HEK293 (cell line): ENCODE results near the gene PRRC2C.

Source experiments
- CTCF ChIA-PET: fragments of 350-600 bp; formaldehyde crosslinking; extraction: SDS; loops from one replicate; lab custom pipeline; 2021; ENCODE audit warnings: antibody characterized with exemption; lab: Yijun Ruan, JAX
- POLR2A ChIA-PET: fragments of 300-600 bp; formaldehyde crosslinking; extraction: SDS; loops from one replicate; lab custom pipeline; 2020; ENCODE audit warnings: antibody characterized with exemption, inconsistent platforms; lab: Yijun Ruan, JAX
- H3K27ac ChIP-seq: fragments of 200-500 bp; sonication (Bioruptor generic); 2 replicates; pipeline ENCODE4 v1.5.1; 2014; ENCODE audit warnings: low read depth, low read length, control low read depth, inconsistent platforms; ENCODE audit errors: extremely low read depth
- H3K36me3 ChIP-seq, 2 experiments: fragments of 200-500 bp in 1 of 2; sonication (Bioruptor generic) in 1 of 2; 1 replicate in 1 of 2; 2 replicates in 1 of 2; pipeline ENCODE4 v1.5.1; 2014 to 2017; ENCODE audit warnings: inconsistent platforms in 2 of 2, low read length in 2 of 2; ENCODE audit not compliant: control insufficient read depth in 2 of 2, insufficient read depth in 1 of 2
- H3K4me1 ChIP-seq: fragments of 200-500 bp; sonication (Bioruptor generic); 2 replicates; pipeline ENCODE4 v1.5.1; 2014; ENCODE audit warnings: mild to moderate bottlenecking, low read length, inconsistent platforms; ENCODE audit not compliant: control insufficient read depth, insufficient read depth
- H3K4me3 ChIP-seq: 2 replicates; pipeline ENCODE4 v1.5.1; 2011; ENCODE audit warnings: low read depth, mild to moderate bottlenecking, control low read depth, low read length, moderate library complexity
- H3K9me3 ChIP-seq: fragments of 200-500 bp; sonication (Bioruptor generic); 2 replicates; pipeline ENCODE4 v1.5.1; 2014; ENCODE audit warnings: low read depth, low read length, inconsistent platforms; ENCODE audit not compliant: control insufficient read depth, insufficient read depth
- KLF16 ChIP-seq: fragments of 450-650 bp; formaldehyde crosslinking; IDR thresholded peaks from 2 replicates; pipeline ENCODE4 v1.5.1; 2017; ENCODE audit warnings: missing biosample characterization, missing genetic modification characterization
- KLF9 ChIP-seq: fragments of 450-650 bp; formaldehyde crosslinking; IDR thresholded peaks from 2 replicates; pipeline ENCODE4 v1.5.1; 2016; ENCODE audit warnings: missing biosample characterization, missing genetic modification characterization, low read depth
- SCRT1 ChIP-seq: fragments of 450-650 bp; formaldehyde crosslinking; IDR thresholded peaks from 2 replicates; pipeline ENCODE4 v1.5.1; 2016; ENCODE audit warnings: missing biosample characterization, missing genetic modification characterization, borderline replicate concordance
- SCRT2 ChIP-seq: fragments of 450-650 bp; formaldehyde crosslinking; IDR thresholded peaks from 2 replicates; pipeline ENCODE4 v1.5.1; 2016; ENCODE audit warnings: missing biosample characterization, missing genetic modification characterization
- ZEB2 ChIP-seq: fragments of 450-650 bp; formaldehyde crosslinking; IDR thresholded peaks from 2 replicates; pipeline ENCODE4 v1.5.1; 2016; ENCODE audit warnings: missing biosample characterization, missing genetic modification characterization
- ZNF10 ChIP-seq: fragments of 450-650 bp; formaldehyde crosslinking; IDR thresholded peaks from 2 replicates; pipeline ENCODE4 v1.5.1; 2017; ENCODE audit warnings: missing biosample characterization, missing genetic modification characterization
- ZNF112 ChIP-seq: fragments of 450-650 bp; formaldehyde crosslinking; IDR thresholded peaks from 2 replicates; pipeline ENCODE4 v1.5.0; 2017; ENCODE audit warnings: missing biosample characterization, missing genetic modification characterization
- ZNF19 ChIP-seq: fragments of 450-650 bp; formaldehyde crosslinking; IDR thresholded peaks from 2 replicates; pipeline ENCODE4; 2016; ENCODE audit warnings: missing biosample characterization, missing genetic modification characterization, low read depth
- ZNF266 ChIP-seq: fragments of 450-650 bp; formaldehyde crosslinking; IDR thresholded peaks from 2 replicates; pipeline ENCODE4 v1.5.1; 2016; ENCODE audit warnings: missing biosample characterization, missing genetic modification characterization, low read depth
- ZNF302 ChIP-seq: fragments of 450-650 bp; formaldehyde crosslinking; IDR thresholded peaks from 2 replicates; pipeline ENCODE4 v1.5.1; 2016; ENCODE audit warnings: missing biosample characterization, missing genetic modification characterization, low read depth
- ZNF423 ChIP-seq: fragments of 450-650 bp; formaldehyde crosslinking; IDR thresholded peaks from 2 replicates; pipeline ENCODE4 v1.5.1; 2016; ENCODE audit warnings: missing biosample characterization, missing genetic modification characterization
- ZNF560 ChIP-seq: fragments of 450-650 bp; formaldehyde crosslinking; IDR thresholded peaks from 2 replicates; pipeline ENCODE4 v1.5.1; 2017; ENCODE audit warnings: missing biosample characterization, missing genetic modification characterization, borderline replicate concordance
- ZNF600 ChIP-seq: fragments of 450-650 bp; formaldehyde crosslinking; IDR thresholded peaks from 2 replicates; pipeline ENCODE4 v1.5.1; 2016; ENCODE audit warnings: missing biosample characterization, missing genetic modification characterization
- ZNF621 ChIP-seq: fragments of 450-650 bp; formaldehyde crosslinking; IDR thresholded peaks from 2 replicates; pipeline ENCODE4 v1.5.1; 2017; ENCODE audit warnings: missing biosample characterization, missing genetic modification characterization
- ZNF747 ChIP-seq: fragments of 450-650 bp; formaldehyde crosslinking; IDR thresholded peaks from 2 replicates; pipeline ENCODE4 v1.5.1; 2016; ENCODE audit warnings: missing biosample characterization, missing genetic modification characterization
- ZNF76 ChIP-seq: fragments of 450-650 bp; formaldehyde crosslinking; IDR thresholded peaks from 2 replicates; pipeline ENCODE4; 2016; ENCODE audit warnings: low read depth, missing biosample characterization, missing genetic modification characterization, borderline replicate concordance
- ZNF837 ChIP-seq: fragments of 450-650 bp; formaldehyde crosslinking; IDR thresholded peaks from 2 replicates; pipeline ENCODE4 v1.5.1; 2016; ENCODE audit warnings: missing biosample characterization, missing genetic modification characterization
- ZNF843 ChIP-seq: fragments of 450-650 bp; formaldehyde crosslinking; IDR thresholded peaks from 2 replicates; pipeline ENCODE4 v1.5.1; 2016; ENCODE audit warnings: missing biosample characterization, missing genetic modification characterization
- TF ChIP-seq, protein P1 (sequence below): fragments of 450-650 bp; formaldehyde crosslinking; IDR thresholded peaks from 2 replicates; pipeline ENCODE4 v1.5.1; 2016; ENCODE audit warnings: missing biosample characterization, missing genetic modification characterization
- TF ChIP-seq, protein P2 (sequence below): fragments of 450-650 bp; formaldehyde crosslinking; IDR thresholded peaks from 2 replicates; pipeline ENCODE4 v1.5.1; 2016; ENCODE audit warnings: missing biosample characterization, missing genetic modification characterization
- TF ChIP-seq, protein P3 (sequence below): fragments of 450-650 bp; formaldehyde crosslinking; IDR thresholded peaks from 2 replicates; pipeline ENCODE4 v1.5.1; 2017; ENCODE audit warnings: missing biosample characterization, missing genetic modification characterization
- TF ChIP-seq, protein P4 (sequence below): sonication (generic); formaldehyde crosslinking; IDR thresholded peaks from 2 replicates; pipeline ENCODE4 v1.8.1; 2022; ENCODE audit warnings: mild to moderate bottlenecking, moderate library complexity, missing genetic modification reagents
- TF ChIP-seq, protein P5 (sequence below): fragments of 450-650 bp; formaldehyde crosslinking; IDR thresholded peaks from 2 replicates; pipeline ENCODE4 v1.5.1; 2016; ENCODE audit warnings: missing biosample characterization, missing genetic modification characterization

Gene PRRC2C

DNA sequence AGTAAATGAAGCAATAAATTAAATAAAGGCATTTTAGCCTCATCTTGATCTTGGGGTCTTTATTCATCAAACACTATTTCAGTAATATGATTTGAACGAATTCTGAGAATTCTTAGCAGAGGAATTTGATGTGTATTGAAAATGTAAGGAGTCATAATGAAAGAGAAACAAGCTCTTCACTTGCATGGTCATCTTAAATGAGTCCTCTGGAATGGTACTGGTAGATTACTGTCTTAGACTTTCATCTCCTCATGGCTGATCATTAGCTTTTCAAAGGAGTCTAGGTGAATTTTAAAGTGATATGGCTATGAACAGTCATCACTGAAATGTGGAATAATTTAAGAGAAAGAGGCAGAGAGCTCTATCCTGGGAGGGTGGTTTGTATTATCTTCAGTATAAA, 30.0 kb downstream of the PRRC2C start:
- CTCF ChIA-PET, result interaction anchor here (1.3 kb wide), 1 partner anchor 30 kb away, joined by 10 read pairs; the partner anchor contains the start of gene PRRC2C
- POLR2A ChIA-PET, result interaction anchor here (1.1 kb wide), 1 partner anchor 30 kb away, joined by 3 read pairs; the partner anchor contains the start of gene PRRC2C

DNA sequence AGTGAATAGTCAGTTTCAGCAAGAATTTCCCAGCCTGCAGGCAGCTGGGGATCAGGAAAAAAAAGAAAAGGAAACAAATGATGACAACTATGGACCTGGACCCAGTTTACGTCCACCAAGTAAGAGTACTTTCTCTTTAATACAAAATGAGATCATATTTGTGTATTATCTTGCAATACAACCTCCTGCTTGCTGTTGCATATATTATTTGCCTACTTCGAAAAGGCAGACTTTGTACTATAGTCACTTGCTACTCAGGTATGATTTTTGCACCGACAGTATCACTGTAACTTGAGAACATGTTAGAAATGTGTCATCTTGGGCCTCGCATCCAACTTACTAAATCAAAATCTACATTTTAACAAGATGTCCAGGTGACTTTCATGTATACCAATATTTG, 30.4 kb downstream of the PRRC2C start:
- ChIA-PET POLR2A (no interaction called here), CTCF (interaction anchor here (1.3 kb wide), 1 partner anchor 31 kb away, joined by 10 read pairs; the partner anchor contains the start of gene PRRC2C)
- TF ChIP-seq ZNF747 (tag by site-specific recombination) (no peak), ZNF266 (tag by site-specific recombination) (no peak), KLF9 (no peak), ZNF112 (tag by site-specific recombination) (no peak), ZNF423 (tag by site-specific recombination) (no peak), ZNF560 (tag by site-specific recombination) (no peak), ZNF837 (tag by site-specific recombination) (no peak), ZNF600 (tag by site-specific recombination) (no peak), SCRT2 (no peak), ZNF621 (tag by site-specific recombination) (no peak), ZNF19 (no peak), ZEB2 (tag by site-specific recombination) (no peak), ZNF302 (tag by site-specific recombination) (no peak), KLF16 (tag by site-specific recombination) (no peak), ZNF843 (no peak)
- TF ChIP-seq, protein P1, sequence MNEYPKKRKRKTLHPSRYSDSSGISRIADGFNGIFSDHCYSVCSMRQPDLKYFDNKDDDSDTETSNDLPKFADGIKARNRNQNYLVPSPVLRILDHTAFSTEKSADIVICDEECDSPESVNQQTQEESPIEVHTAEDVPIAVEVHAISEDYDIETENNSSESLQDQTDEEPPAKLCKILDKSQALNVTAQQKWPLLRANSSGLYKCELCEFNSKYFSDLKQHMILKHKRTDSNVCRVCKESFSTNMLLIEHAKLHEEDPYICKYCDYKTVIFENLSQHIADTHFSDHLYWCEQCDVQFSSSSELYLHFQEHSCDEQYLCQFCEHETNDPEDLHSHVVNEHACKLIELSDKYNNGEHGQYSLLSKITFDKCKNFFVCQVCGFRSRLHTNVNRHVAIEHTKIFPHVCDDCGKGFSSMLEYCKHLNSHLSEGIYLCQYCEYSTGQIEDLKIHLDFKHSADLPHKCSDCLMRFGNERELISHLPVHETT, result no peak
- TF ChIP-seq, protein P2, sequence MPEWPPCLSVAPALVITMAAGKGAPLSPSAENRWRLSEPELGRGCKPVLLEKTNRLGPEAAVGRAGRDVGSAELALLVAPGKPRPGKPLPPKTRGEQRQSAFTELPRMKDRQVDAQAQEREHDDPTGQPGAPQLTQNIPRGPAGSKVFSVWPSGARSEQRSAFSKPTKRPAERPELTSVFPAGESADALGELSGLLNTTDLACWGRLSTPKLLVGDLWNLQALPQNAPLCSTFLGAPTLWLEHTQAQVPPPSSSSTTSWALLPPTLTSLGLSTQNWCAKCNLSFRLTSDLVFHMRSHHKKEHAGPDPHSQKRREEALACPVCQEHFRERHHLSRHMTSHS (tag by site-specific recombination), result no peak
- TF ChIP-seq, protein P3, sequence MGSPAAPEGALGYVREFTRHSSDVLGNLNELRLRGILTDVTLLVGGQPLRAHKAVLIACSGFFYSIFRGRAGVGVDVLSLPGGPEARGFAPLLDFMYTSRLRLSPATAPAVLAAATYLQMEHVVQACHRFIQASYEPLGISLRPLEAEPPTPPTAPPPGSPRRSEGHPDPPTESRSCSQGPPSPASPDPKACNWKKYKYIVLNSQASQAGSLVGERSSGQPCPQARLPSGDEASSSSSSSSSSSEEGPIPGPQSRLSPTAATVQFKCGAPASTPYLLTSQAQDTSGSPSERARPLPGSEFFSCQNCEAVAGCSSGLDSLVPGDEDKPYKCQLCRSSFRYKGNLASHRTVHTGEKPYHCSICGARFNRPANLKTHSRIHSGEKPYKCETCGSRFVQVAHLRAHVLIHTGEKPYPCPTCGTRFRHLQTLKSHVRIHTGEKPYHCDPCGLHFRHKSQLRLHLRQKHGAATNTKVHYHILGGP (tag by site-specific recombination), result no peak
- TF ChIP-seq, protein P4, sequence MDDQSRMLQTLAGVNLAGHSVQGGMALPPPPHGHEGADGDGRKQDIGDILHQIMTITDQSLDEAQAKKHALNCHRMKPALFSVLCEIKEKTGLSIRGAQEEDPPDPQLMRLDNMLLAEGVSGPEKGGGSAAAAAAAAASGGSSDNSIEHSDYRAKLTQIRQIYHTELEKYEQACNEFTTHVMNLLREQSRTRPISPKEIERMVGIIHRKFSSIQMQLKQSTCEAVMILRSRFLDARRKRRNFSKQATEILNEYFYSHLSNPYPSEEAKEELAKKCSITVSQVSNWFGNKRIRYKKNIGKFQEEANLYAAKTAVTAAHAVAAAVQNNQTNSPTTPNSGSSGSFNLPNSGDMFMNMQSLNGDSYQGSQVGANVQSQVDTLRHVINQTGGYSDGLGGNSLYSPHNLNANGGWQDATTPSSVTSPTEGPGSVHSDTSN (CRISPR knock-in tag), result no peak
- TF ChIP-seq, protein P5, sequence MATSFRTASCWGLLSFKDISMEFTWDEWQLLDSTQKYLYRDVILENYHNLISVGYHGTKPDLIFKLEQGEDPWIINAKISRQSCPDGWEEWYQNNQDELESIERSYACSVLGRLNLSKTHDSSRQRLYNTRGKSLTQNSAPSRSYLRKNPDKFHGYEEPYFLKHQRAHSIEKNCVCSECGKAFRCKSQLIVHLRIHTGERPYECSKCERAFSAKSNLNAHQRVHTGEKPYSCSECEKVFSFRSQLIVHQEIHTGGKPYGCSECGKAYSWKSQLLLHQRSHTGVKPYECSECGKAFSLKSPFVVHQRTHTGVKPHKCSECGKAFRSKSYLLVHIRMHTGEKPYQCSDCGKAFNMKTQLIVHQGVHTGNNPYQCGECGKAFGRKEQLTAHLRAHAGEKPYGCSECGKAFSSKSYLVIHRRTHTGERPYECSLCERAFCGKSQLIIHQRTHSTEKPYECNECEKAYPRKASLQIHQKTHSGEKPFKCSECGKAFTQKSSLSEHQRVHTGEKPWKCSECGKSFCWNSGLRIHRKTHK (tag by site-specific recombination), result no peak
- Histone ChIP-seq H3K27ac (no peak overlapping the region), H3K4me1 (no peaks in the 10 kb centered on the region), H3K36me3 (peaks cover 55 to 77% of the 10 kb centered on the region in 2 experiments), H3K9me3 (no peaks in the 10 kb centered on the region), H3K4me3 (no peak overlapping the region)

More for the DNA sequence above, 30.0 kb downstream of the PRRC2C start:
- Histone ChIP-seq H3K4me3 (no peak overlapping the region), H3K27ac (no peak overlapping the region), H3K9me3 (no peaks in the 10 kb centered on the region), H3K4me1 (no peaks in the 10 kb centered on the region), H3K36me3 (peaks cover 51 to 73% of the 10 kb centered on the region in 2 experiments)
- TF ChIP-seq ZNF76 (tag by site-specific recombination) (no peak), ZNF10 (tag by site-specific recombination) (no peak), SCRT1 (no peak)
